HG03097 (cell line): ENCODE data around the gene FAM13C.

Experiments
- ATAC-seq: cut with Tn5 transposase; IDR thresholded peaks from one replicate; pipeline ENCODE4 v1.9.1; 2021; ENCODE audit not compliant: unreplicated experiment, low FRiP score

The FAM13C gene

GRCh38 chr10:59283456-59284091, 78.8 kb downstream of the FAM13C start:
- no peak for ATAC-seq

- ATAC-seq = no peak
Measured at GRCh38 chr10:59281861-59282260, 80.5 kb downstream of the FAM13C start.

DNA sequence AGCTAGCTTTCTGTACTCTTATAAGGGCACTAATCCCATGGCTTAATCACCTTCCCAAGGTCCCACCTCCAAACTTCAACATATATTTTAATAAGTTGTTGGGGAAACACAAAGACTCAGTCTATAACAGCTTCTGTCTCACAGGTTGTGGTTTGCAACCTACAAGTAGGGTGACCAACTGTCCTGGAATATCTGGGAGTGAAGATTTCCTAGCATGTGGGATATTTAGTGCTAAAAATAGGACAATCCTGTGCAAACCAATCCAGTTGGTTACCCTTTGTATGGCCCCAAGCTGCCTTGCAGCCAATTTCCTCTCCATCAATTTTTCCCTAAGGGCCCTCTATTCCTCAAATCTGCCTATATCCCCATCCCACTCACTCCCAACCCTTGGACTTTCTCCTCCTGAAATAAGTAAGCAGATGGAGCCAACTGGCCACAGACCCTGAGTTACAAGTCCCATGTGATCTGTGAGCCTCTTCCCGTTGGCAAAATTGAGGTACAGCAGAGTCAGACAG, 82.3 kb downstream of the FAM13C start:
- ATAC-seq = no peak

DNA sequence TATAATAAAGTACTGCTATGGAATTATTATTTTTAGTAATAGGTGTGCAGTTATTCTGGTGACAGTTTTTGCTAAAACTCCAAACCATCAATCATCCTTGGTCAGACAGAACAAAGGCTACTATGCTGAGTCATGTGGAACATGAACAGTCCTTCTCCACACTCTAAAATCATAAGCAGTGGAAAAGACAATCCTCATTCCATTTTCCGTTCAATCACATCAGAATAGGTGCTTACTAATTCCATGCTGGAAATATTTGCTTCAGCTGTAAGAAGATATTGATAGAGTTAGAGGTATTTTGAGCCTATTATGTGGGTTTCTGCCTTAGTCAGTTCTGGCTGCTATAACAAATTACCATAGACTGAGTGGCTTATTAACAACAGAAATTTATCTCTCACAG, 82.9 kb downstream of the FAM13C start:
- ATAC-seq = no peak

GRCh38 chr10:59276919-59277318, 85.4 kb downstream of the FAM13C start:
- ATAC-seq = no peak

- no peak for ATAC-seq
Measured at GRCh38 chr10:59276133-59276532, 86.2 kb downstream of the FAM13C start.

- ATAC-seq = no peak
Measured at GRCh38 chr10:59273445-59273844, 88.9 kb downstream of the FAM13C start.

DNA sequence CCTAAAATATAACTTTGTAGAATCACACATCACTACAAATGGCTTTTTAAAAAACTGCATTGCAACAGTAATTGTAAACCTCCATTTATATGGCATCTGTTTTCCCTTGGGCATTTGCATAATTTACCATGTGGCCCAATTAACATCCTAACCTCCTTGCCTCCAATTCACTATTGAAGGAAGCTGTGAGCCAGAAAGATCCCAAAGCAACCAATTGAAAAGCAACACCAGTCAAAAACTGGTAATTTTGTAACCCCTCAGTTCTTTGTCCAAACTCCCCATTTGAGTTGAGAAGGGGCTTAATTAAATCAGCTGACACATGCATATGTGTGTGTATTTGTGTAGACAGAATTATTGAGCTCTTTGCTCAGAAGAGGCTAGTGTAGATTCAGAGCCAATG, 90.3 kb downstream of the FAM13C start:
- ATAC-seq = no peak

DNA sequence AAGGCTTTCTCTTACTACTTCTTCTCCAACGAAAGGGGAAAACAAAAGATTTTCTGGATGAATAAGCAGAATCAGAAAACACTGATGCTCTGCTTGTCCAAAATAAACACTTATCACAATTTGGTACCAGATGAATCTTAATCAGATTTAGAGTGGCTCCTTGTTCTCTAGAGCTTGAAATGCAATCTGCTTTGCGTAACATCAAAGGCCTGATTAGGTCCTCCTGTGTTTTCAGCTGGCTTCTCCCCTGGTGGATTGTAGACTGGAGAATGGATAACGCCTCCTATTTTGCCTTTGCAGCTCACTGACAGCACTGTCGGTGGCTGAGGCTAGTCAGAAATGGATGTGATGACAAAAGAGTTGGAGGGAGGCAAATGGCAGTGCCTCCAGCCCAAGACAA, 91.2 kb downstream of the FAM13C start:
- ATAC-seq = no peak

GRCh38 chr10:59270492-59270891, 91.9 kb downstream of the FAM13C start:
- no peak for ATAC-seq

- no peak for ATAC-seq
Measured at GRCh38 chr10:59269651-59270050, 92.7 kb downstream of the FAM13C start.

GRCh38 chr10:59268460-59268859, 93.9 kb downstream of the FAM13C start:
- no peak for ATAC-seq

DNA sequence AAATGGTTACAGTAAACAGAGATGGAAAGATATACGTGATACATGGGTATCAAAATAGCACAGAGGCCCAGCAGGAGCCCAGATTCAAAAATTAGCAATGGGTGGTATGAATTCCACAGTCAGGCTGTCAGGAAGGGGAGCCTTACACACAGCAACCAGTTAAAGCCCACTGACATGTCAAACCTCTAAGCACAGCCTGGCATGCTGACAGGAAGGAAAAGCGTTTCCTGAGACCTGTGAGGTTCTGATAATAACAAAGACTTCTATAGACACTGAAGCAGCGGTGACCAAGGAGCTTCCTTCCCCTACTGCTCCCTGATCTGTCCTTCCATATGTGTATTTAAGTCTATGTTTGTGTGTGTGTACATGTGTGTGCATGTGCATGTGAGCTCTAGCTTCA, 96.0 kb downstream of the FAM13C start:
- no peak for ATAC-seq

GRCh38 chr10:59265141-59265540, 97.2 kb downstream of the FAM13C start:
- ATAC-seq = no peak

- no peak for ATAC-seq
Measured at GRCh38 chr10:59258890-59259289, 103.5 kb downstream of the FAM13C start.

DNA sequence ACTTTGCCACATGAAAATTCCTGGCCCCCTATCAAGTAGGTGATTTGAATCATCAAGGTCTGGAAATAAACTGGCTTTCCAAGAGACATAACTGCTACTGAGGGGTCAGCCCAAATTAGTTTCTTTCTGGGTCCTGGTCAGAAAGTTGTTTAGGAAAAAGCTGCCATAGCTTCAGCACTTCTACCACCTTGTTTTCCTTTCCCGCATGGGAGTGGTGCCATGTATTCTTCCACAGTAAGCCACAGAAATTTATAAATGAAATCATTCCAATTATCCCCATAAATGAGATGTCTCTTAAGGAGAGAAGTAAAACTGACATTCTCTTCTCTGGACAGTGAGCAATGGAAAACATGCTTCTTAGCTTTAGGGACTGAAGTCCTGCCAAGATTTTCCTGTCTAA, 105.1 kb downstream of the FAM13C start:
- ATAC-seq = no peak

DNA sequence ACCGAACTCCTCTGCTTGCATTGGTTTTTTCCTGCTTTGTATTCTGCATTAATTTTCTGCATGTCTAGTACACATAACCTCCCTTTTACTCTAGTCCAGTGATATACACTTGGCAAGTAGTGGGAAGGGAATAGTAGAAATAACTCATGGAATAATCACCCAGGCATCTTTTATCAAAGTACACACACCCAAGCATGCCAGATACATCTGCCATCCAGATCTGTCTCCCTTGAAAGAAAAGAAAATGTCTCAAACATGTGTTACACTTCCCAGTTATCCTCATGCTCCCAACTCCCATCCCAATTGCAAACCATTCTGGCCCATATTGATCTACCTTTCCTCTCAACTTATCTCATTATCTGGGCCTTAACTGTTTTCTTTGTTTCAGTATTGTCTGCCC, 106.9 kb downstream of the FAM13C start:
- ATAC-seq = no peak

DNA sequence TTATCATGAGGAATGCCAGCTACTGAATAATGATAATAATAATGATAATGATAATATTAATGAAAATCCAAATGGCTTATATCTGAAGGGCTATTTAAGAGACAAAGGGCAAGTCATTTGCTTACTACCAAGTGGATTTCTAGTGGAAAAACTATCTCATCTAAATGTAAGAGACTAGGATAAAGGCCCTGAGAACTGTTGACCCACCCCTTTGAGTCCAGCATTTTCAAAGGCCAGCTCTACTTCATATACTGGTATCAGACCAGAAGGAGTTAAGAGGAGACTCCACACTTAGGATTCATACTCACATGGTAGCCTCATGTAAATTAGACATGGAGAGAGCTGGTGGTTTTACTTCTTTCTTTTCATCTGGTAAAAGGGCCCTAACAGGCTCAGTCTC, 109.9 kb downstream of the FAM13C start:
- ATAC-seq = no peak

GRCh38 chr10:59245686-59246085, 116.7 kb downstream of the FAM13C start:
- ATAC-seq = no peak

DNA sequence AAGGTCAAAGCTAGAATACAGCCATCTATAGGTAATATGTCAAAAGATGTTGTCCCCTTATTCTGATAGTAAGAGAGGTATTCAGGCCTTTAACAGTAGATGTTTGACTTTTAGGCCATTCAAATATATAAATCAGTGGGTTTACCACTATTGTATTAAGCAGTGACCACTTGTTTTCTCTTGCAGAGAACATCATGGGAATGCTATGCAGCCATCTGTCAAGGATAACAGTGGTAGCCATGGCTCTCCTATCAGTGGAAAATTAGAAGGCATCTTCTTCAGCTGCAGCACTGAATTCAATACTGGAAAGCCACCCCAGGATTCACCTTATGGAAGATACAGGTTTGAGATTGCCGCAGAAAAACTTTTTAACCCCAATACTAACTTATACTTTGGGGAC, 117.5 kb downstream of the FAM13C start:
- ATAC-seq = no peak

DNA sequence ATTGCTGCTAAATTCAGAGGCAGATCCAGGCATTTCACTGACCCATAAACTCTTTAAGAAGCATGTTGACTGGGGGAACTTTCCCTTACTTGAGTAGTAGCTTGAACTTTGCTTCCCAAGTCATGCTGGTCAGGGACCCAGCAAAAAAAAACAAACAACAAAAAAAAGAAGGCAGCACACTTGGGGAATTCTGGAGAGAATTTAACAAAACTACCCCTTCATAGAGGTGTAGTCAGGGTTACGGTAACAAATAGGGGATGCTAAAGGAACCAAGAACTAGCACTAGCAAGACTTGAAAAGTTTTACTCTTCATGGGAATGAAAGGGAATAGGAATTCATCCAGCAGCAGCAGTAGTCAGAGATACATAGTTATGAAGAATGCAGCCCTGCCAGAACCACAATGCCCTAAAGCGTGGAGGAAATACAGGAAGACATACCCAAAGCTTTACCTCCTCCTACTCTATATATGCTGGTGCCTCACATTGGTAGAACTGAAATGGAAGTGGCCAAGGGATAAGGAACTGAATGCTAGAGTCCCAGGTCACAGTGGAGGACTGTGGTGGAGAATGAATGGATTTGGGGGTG, 118.6 kb downstream of the FAM13C start:
- no peak for ATAC-seq

- ATAC-seq = no peak
Measured at GRCh38 chr10:59242991-59243390, 119.4 kb downstream of the FAM13C start.

DNA sequence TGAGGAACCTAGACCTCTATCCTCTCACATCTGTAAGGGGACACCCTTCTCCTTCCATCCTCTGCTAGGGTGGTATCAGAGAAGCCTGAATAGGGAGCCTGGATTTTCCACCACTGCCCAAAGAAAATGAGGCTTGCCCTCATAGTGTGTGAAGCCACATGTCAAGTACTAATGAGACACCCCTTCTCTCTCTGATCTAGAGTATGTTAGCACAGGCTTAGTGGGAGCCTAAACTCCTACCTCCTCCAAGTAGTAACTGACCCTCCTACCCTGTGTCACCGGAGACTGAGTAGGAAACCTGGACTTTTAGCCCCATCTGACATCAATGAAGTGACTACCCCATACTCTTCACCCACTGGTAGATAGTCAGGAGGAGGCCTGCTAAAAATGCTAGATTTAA, 120.3 kb downstream of the FAM13C start:
- no peak for ATAC-seq
